ENCODE results near the gene IL17RD. TPM values are rescaled to one million over a fixed set of nuclear protein-coding genes. Genes with fewer than 3 reads are reported as not detected.
A peak's percentile ranks its signal among the peaks of the same experiment; 100 is the strongest.

Gene IL17RD
- polyA plus RNA-seq, 3 donors = not detected

DNA sequence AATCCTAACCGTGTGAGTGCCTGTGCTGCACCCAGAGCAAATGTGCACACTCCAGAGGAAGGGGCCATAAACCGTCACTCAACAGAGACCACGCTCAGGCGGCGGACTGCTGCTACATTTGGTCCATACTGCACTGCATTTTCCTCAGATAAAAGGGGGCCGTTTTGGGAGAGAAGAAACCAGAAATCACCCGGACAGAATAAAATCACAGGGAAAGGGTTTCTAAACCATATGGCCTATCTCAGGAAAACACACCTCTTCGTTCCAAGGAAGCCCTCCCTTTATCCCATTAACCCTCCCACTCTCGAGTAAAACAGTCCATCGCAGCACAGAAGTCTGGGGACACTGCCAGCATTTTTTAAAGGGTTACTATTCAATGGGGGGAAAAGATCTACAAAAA, 7.6 kb downstream of the IL17RD start:
- Histone ChIP-seq H3K4me1 (ENCODE audit: control insufficient read depth in 1 of 2, insufficient read depth in 2 of 2, low read length in 2 of 2) (peaks cover 4 to 6% of the 10 kb centered on the region in 2 donors), H3K4me2 (replicated peaks; ENCODE audit: extremely low read depth, low read length, poor library complexity, severe bottlenecking) (no peak overlapping the region), H3K36me3 (replicated peaks in 1 of 2; ENCODE audit: control insufficient read depth in 1 of 2, insufficient read depth in 2 of 2, low read length in 2 of 2) (no peaks in the 10 kb centered on the region), H3K27ac (ENCODE audit: low read depth in 1 of 2, low read length in 2 of 2) (no peak overlapping the region), H3K9me3 (replicated peaks in 1 of 2; ENCODE audit: control insufficient read depth in 1 of 2, insufficient read depth in 1 of 2, low read length in 2 of 2) (peaks cover 0 to under 1% of the 10 kb centered on the region in 2 donors), H3K4me3 (replicated peaks in 1 of 3; ENCODE audit: low read depth in 2 of 3, low read length in 3 of 3) (no peak overlapping the region), H3K79me2 (ENCODE audit: insufficient read depth, low read length) (no peaks in the 10 kb centered on the region), H4K20me1 (ENCODE audit: insufficient read depth, low read length) (no peaks in the 10 kb centered on the region), H3K9ac (ENCODE audit: insufficient read depth, low read length, poor library complexity, severe bottlenecking) (no peak overlapping the region), H2AFZ (ENCODE audit: insufficient read depth, low read depth, low read length, poor library complexity, severe bottlenecking) (no peak overlapping the region), H3K27me3 (ENCODE audit: control insufficient read depth in 2 of 2, insufficient read depth in 2 of 2, low read length in 2 of 2) (peaks cover 62 to 79% of the 10 kb centered on the region in 2 donors)
- Mint-ChIP-seq H3K36me3 (peaks cover 3 to 5% of the 10 kb centered on the region in 2 donors), H3K9me3 (peaks cover 0 to 4% (median 0%) of the 10 kb centered on the region in 7 donors), H3K4me3 (peak overlapping the region in 1 of 2 donors; percentile 69), H3K27me3 (ENCODE audit: low read depth in 3 of 3) (peaks cover 72 to 83% (median 72%) of the 10 kb centered on the region in 3 donors), H3K4me1 (peaks cover 11% of the 10 kb centered on the region), H3K27ac (no peak overlapping the region)
- no peak for DNase-seq
- TF ChIP-seq, protein P1, sequence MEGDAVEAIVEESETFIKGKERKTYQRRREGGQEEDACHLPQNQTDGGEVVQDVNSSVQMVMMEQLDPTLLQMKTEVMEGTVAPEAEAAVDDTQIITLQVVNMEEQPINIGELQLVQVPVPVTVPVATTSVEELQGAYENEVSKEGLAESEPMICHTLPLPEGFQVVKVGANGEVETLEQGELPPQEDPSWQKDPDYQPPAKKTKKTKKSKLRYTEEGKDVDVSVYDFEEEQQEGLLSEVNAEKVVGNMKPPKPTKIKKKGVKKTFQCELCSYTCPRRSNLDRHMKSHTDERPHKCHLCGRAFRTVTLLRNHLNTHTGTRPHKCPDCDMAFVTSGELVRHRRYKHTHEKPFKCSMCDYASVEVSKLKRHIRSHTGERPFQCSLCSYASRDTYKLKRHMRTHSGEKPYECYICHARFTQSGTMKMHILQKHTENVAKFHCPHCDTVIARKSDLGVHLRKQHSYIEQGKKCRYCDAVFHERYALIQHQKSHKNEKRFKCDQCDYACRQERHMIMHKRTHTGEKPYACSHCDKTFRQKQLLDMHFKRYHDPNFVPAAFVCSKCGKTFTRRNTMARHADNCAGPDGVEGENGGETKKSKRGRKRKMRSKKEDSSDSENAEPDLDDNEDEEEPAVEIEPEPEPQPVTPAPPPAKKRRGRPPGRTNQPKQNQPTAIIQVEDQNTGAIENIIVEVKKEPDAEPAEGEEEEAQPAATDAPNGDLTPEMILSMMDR (IDR thresholded peaks at IDR 0.05) = no peak
- 29% methylated on average over 3 of the region's 10 CpGs for WGBS (ENCODE audit: insufficient coverage)
- intact Hi-C loops (cut with micrococcal nuclease) = no loop called here

DNA sequence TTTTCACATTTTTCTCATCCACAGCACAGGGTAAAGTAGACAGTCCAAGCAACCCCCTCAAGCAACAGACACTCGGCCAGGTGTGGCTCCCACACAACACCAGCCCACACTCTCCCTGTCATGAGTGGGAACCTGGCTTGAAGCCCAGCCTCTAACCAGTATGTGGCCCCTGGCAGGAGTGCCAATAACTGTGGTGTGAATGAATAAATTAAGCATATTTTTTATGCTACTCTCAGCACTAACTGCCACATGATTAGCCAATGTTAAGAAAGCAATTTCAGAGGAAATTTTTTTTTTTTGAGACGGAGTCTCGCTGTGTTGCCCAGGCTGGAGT, 9.9 kb downstream of the IL17RD start:
- H3K4me1 Mint-ChIP-seq = peaks cover 11% of the 10 kb centered on the region
- no peaks in the 10 kb centered on the region for H3K79me2 ChIP-seq (ENCODE audit: insufficient read depth, low read length)
- no peak overlapping the region for H3K9ac ChIP-seq (ENCODE audit: insufficient read depth, low read length, poor library complexity, severe bottlenecking)
- H3K27me3 ChIP-seq (ENCODE audit: control insufficient read depth in 2 of 2, insufficient read depth in 2 of 2, low read length in 2 of 2) = peaks cover 39 to 69% of the 10 kb centered on the region in 2 donors
- no peaks in the 10 kb centered on the region for H4K20me1 ChIP-seq (ENCODE audit: insufficient read depth, low read length)
- H3K9me3 Mint-ChIP-seq = peaks cover 0 to 4% (median 0%) of the 10 kb centered on the region in 7 donors
- no peaks in the 10 kb centered on the region for H3K9me3 ChIP-seq (replicated peaks in 1 of 2; ENCODE audit: control insufficient read depth in 1 of 2, insufficient read depth in 1 of 2, low read length in 2 of 2)
- no peak overlapping the region for H3K27ac ChIP-seq (ENCODE audit: low read depth in 1 of 2, low read length in 2 of 2)
- 100% methylated on average over 2 of the region's 3 CpGs for WGBS (ENCODE audit: insufficient coverage)
- H3K27me3 Mint-ChIP-seq (ENCODE audit: low read depth in 3 of 3) = peaks cover 61 to 76% (median 62%) of the 10 kb centered on the region in 3 donors
- DNase-seq = no peak
- intact Hi-C loops (cut with micrococcal nuclease) = no loop called here
- peaks cover 0 to 3% of the 10 kb centered on the region in 2 donors for H3K36me3 Mint-ChIP-seq
- no peaks in the 10 kb centered on the region for H3K36me3 ChIP-seq (replicated peaks in 1 of 2; ENCODE audit: control insufficient read depth in 1 of 2, insufficient read depth in 2 of 2, low read length in 2 of 2)
- no peak overlapping the region for H2AFZ ChIP-seq (ENCODE audit: insufficient read depth, low read depth, low read length, poor library complexity, severe bottlenecking)
- H3K4me3 Mint-ChIP-seq = no peak overlapping the region
- H3K4me1 ChIP-seq (ENCODE audit: control insufficient read depth in 1 of 2, insufficient read depth in 2 of 2, low read length in 2 of 2) = peaks cover 4 to 6% of the 10 kb centered on the region in 2 donors
- H3K27ac Mint-ChIP-seq = no peak overlapping the region
- TF ChIP-seq, protein P1 (IDR thresholded peaks at IDR 0.05) = no peak
- H3K4me3 ChIP-seq (replicated peaks in 1 of 3; ENCODE audit: low read depth in 2 of 3, low read length in 3 of 3) = no peak overlapping the region
- no peak overlapping the region for H3K4me2 ChIP-seq (replicated peaks; ENCODE audit: extremely low read depth, low read length, poor library complexity, severe bottlenecking)

Measured in CD14-positive monocyte (primary cell).